ENCODE data around the gene TCERG1L. TPM values are rescaled to one million over a fixed set of nuclear protein-coding genes. Genes with fewer than 3 reads are reported as not detected.
"Not testable (repeated sequence)": the region's sequence is repeated elsewhere in the genome, so short reads cannot be mapped to it uniquely, and the experiment has no call there.

The TCERG1L gene
- total and polyA plus RNA-seq, 11 donors, result 0.11 to 0.25 TPM; not detected in 9

DNA sequence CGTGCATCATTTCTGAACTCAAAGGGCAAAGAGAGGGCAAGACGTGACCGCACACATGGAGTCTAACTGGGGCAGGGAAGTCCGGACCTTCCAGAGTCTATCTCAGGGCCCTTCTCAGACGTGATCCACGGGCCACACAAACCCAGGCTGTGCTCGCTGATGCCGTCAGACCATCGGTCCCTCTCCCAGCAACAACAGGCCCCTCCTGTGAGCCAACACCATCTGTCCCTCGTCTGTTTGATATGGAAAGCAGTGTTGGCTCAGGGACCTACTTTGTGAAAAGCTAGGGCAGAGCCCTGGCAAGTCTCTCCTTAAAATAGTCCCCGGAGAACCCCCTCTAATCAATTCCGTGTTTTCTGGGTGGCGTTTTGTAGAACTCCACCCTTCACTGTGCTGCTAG is 208.8 kb downstream of the TCERG1L start:
- intact Hi-C loops (cut with DNase I), result no loop called here
- no peak overlapping the region for H3K4me3 ChIP-seq
- peaks cover 0 to under 1% (median 0%) of the 10 kb centered on the region in 12 donors for H3K9me3 ChIP-seq
- H3K27me3 ChIP-seq, result peaks cover 0 to 3% (median 0%) of the 10 kb centered on the region in 9 donors
- no peak overlapping the region for H3K27ac ChIP-seq
- DNase-seq (no peak), ATAC-seq (no peak)
- no peak for TF ChIP-seq POLR2A (IDR thresholded peaks at IDR 0.05)
- no peak for TF ChIP-seq CTCF (IDR thresholded peaks at IDR 0.05)
- no peaks in the 10 kb centered on the region for H3K4me1 ChIP-seq
- no peaks in the 10 kb centered on the region for H3K36me3 ChIP-seq
- 60 to 68% (median 65%) methylated on average over 11 to 13 of the region's 13 CpGs for WGBS, 4 donors

DNA sequence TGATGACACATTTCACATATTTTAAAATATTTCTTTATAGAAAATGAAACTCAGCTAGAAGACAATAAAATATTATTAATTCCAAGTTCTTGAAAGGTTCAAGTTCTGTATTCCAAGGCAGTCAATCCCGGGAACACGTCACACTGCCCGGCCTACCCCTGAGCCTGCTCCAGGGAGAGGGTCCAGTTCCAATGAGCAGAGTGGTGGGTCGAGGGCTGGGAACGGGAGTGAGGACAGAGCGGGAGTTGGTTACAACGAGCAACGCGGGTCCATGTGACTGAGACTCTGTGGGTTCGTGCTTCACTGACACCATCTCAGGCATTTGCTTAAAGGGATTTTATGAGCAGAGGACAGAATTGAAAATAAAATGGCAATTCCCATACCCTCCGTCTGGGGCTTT is 209.4 kb downstream of the TCERG1L start:
- TF ChIP-seq POLR2A (IDR thresholded peaks at IDR 0.05) (no peak), CTCF (IDR thresholded peaks at IDR 0.05) (no peak)
- intact Hi-C loops (cut with DNase I), result no loop called here
- WGBS, 4 donors, result 88 to 92% (median 90%) methylated on average over 11 of the region's 11 CpGs

DNA sequence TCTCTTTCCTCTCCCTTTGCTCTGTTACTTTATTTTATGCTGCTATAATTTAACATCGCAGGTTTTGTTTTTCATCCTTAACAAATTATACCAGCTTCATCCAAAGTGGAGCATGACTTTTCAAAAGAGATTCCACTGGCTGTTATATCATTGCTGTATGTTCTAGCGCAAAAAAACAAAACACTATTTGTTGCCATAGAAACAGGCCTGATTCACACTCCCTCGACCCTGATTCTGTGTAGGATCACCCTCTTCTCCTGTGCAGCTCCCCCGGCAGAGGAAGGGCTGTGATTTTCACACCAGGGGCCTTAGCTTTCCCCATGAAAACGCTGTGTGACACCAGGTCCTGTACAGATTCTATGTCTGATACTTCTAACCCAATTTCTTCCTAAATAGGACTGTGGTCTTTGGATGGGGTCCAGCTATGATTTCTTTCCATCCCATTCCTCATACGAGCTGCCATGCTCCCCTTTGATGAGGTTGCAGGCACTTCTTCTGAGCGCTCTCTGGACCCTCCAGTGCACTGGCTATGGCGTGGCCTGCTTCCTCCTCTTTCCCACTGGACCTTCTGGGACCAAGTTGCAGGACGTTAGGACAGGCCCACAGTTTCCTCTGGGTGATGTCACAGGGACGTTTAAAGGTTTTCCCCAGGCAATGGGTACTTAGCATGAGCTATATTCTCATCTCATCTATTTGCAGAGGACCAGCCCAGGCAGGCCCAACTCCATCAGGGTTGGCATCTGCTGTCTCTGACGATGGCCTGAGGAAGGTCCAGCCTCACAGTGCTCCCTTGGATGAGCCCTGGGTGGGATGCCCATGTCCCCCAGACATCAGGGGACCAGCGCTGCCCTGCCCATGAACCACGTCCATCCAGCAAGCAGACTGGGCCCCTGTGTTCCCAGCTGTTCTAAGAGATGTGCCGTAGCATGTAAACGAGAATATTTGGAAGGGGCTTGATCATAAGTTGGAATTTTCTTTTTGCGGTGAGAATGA is 210.8 kb downstream of the TCERG1L start:
- H3K9me3 ChIP-seq; ATAC-seq; H3K4me1 ChIP-seq; H3K27me3 ChIP-seq; H3K27ac ChIP-seq; H3K36me3 ChIP-seq; H3K4me3 ChIP-seq; intact Hi-C loops (cut with DNase I); DNase-seq: not testable (repeated sequence)
- WGBS, 4 donors, result 70 to 78% (median 75%) methylated on average over 16 of the region's 16 CpGs

More for the DNA sequence above, 209.4 kb downstream of the TCERG1L start:
- ATAC-seq (no peak), DNase-seq (no peak)
- no peak overlapping the region for H3K27ac ChIP-seq
- H3K27me3 ChIP-seq, result peaks cover 0 to 3% (median 0%) of the 10 kb centered on the region in 9 donors
- no peaks in the 10 kb centered on the region for H3K36me3 ChIP-seq
- no peak overlapping the region for H3K4me3 ChIP-seq
- H3K9me3 ChIP-seq, result no peaks in the 10 kb centered on the region
- H3K4me1 ChIP-seq, result no peaks in the 10 kb centered on the region

DNA sequence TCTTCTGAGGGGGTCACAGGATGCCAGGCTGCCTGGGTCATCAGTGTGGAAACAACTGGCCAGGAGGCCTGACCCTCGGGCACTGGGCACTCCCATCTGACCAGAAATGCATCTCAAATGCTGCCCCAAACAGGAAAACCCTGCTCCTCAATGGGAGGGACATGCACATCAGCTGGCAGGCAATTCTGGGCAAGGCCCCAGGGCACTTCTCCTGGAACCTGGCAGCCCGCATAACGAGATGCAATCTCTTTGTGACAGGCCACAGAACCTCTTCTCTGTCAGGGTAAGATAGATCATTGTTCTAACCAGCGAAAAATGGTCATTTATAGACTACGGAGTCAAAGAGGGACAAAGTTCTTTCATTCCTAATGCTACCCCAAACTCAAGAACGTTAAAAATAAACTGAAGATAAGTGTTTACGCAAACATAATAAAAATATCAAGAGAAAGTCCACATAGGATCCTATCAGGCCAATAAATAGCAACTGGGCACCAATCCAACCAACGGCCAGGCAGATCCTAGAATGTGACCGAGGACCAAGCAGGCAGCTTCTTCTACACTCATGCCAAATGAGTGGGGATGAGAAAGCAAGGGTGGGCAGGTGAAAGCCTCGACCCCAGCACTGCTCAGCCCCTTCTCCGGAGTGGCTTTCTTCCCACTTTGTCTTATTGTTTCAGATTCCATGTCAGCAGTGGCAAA is 212.3 kb downstream of the TCERG1L start:
- DNase-seq, result peak in 1 of 5 donors; percentile 1

More for the DNA sequence above, 212.3 kb downstream of the TCERG1L start:
- Histone ChIP-seq H3K36me3 (no peaks in the 10 kb centered on the region), H3K9me3 (no peaks in the 10 kb centered on the region), H3K4me3 (no peak overlapping the region), H3K27ac (no peak overlapping the region), H3K27me3 (peaks cover 0 to 14% (median 0%) of the 10 kb centered on the region in 9 donors), H3K4me1 (peaks cover 0 to 8% (median 0%) of the 10 kb centered on the region in 12 donors)
- whole genome bisulfite sequencing, 4 donors, result 54 to 76% (median 63%) methylated on average over 11 of the region's 11 CpGs
- ATAC-seq, result peak in 1 of 4 donors; percentile 19
- intact Hi-C loops (cut with DNase I), result no loop called here
- TF ChIP-seq POLR2A (IDR thresholded peaks at IDR 0.05), result no peak
